HepG2 (cell line): ENCODE data around the gene RSBN1L. TPM values are rescaled to one million over a fixed set of nuclear protein-coding genes. Genes with fewer than 3 reads are reported as not detected.

Experiments used
- CSRNP2 ChIP-seq: sonication (generic); formaldehyde crosslinking; conservative IDR thresholded peaks from 2 replicates; pipeline ENCODE4 v1.8.0; 2022; ENCODE audit warnings: low read depth, missing genetic modification reagents
- IRX3 ChIP-seq: sonication (generic); formaldehyde crosslinking; IDR thresholded peaks from 2 replicates; pipeline ENCODE4 v1.8.1; 2023; ENCODE audit warnings: mild to moderate bottlenecking, low read depth, missing genetic modification reagents, borderline replicate concordance
- PHF21A ChIP-seq: sonication (generic); formaldehyde crosslinking; IDR thresholded peaks from 2 replicates; pipeline ENCODE4 v1.5.0; 2020; ENCODE audit warnings: mild to moderate bottlenecking, missing genetic modification reagents
- RBM39 ChIP-seq: fragments of 200-400 bp; formaldehyde crosslinking; IDR thresholded peaks from one replicate; pipeline ENCODE4 v1.6.1; 2018; ENCODE audit warnings: antibody characterized with exemption, mild to moderate bottlenecking, low read depth, low read length; ENCODE audit not compliant: poor library complexity, severe bottlenecking
- TBX2 ChIP-seq: sonication (generic); formaldehyde crosslinking; IDR thresholded peaks from 2 replicates; pipeline ENCODE4 v1.5.0; 2020; ENCODE audit warnings: missing genetic modification reagents, mild to moderate bottlenecking, borderline replicate concordance
- YY1 ChIP-seq: IDR thresholded peaks from 2 replicates; pipeline ENCODE4 v1.6.1; 2011; ENCODE audit warnings: low read length, low read depth, moderate library complexity, mild to moderate bottlenecking; ENCODE audit not compliant: insufficient read depth, insufficient replicate concordance
- ZBTB25 ChIP-seq: IDR thresholded peaks from 2 replicates; pipeline ENCODE4 v1.6.1; 2018; ENCODE audit warnings: missing genetic modification reagents
- ZBTB8A ChIP-seq: sonication (generic); formaldehyde crosslinking; IDR thresholded peaks from 2 replicates; pipeline ENCODE4 v1.4.0; 2020; ENCODE audit warnings: mild to moderate bottlenecking, low read depth, missing genetic modification reagents, borderline replicate concordance
- ZNF296 ChIP-seq: sonication (generic); formaldehyde crosslinking; conservative IDR thresholded peaks from 2 replicates; pipeline ENCODE4 v1.5.0; 2020; ENCODE audit warnings: mild to moderate bottlenecking, missing genetic modification reagents
- ZNF441 ChIP-seq: sonication (generic); formaldehyde crosslinking; IDR thresholded peaks from 2 replicates; pipeline ENCODE4 v1.7.0; 2021; ENCODE audit warnings: missing genetic modification reagents, borderline replicate concordance
- ZNF563 ChIP-seq: sonication (generic); formaldehyde crosslinking; IDR thresholded peaks from 2 replicates; pipeline ENCODE4 v1.8.0; 2022; ENCODE audit warnings: mild to moderate bottlenecking, moderate library complexity, missing genetic modification reagents
- ZNF567 ChIP-seq: sonication (generic); formaldehyde crosslinking; IDR thresholded peaks from 2 replicates; pipeline ENCODE4 v1.8.1; 2023; ENCODE audit warnings: mild to moderate bottlenecking, missing genetic modification reagents, borderline replicate concordance
- ZNF597 ChIP-seq: sonication (generic); formaldehyde crosslinking; IDR thresholded peaks from 2 replicates; pipeline ENCODE4 v1.5.0; 2020; ENCODE audit warnings: missing genetic modification reagents
- ZNF678 ChIP-seq: sonication (generic); formaldehyde crosslinking; IDR thresholded peaks from 2 replicates; pipeline ENCODE4 v1.4.0; 2020; ENCODE audit warnings: mild to moderate bottlenecking, missing genetic modification reagents
- ZNF724P ChIP-seq: sonication (generic); formaldehyde crosslinking; IDR thresholded peaks from 2 replicates; pipeline ENCODE4 v1.8.0; 2022; ENCODE audit warnings: missing genetic modification reagents, borderline replicate concordance
- ZNF841 ChIP-seq: sonication (generic); formaldehyde crosslinking; IDR thresholded peaks from 2 replicates; pipeline ENCODE4 v1.8.1; 2023; ENCODE audit warnings: missing genetic modification reagents, borderline replicate concordance
- polyA plus RNA-seq, 8 experiments: library from polyadenylated mRNA; depleted of rRNA in 3 of 8; stranded (reverse) in 7 of 8; unstranded in 1 of 8; fragments of >200 nt; fragmentation: Illumina TruSeq in 4 of 8; extraction: Trizol in 4 of 8; gene quantifications; 2 replicates each; pipeline versions ENCODE4 v1.2.1 to v1.2.3, GENCODE V29; 2011 to 2016; ENCODE audit warnings: low read depth in 4 of 8, missing spikeins in 1 of 8, mixed read lengths in 1 of 8; ENCODE audit not compliant: insufficient read depth in 1 of 8
- total RNA-seq, 5 experiments: library from RNA; depleted of rRNA; stranded (reverse); fragments of >200 nt; fragmentation: Illumina TruSeq; extraction: Trizol; gene quantifications; 2 replicates each; pipeline ENCODE4 v1.2.3, GENCODE V29; 2016; ENCODE audit warnings: low read depth in 1 of 5
- TF ChIP-seq, protein P1 (sequence below): sonication (generic); formaldehyde crosslinking; IDR thresholded peaks from 2 replicates; pipeline ENCODE4 v1.4.0; 2020; ENCODE audit warnings: missing genetic modification reagents
- TF ChIP-seq, protein P2 (sequence below): IDR thresholded peaks from 2 replicates; pipeline ENCODE4 v1.6.1; 2018; ENCODE audit warnings: missing genetic modification reagents, mild to moderate bottlenecking, missing compliant biosample characterization

RSBN1L gene
- total and polyA plus RNA-seq, 2 of the 13 experiments (the other 11 are each of a cell fraction or from before 2014, with no cell fraction given) = 7.7 to 21.3 TPM

- TF ChIP-seq TBX2 (CRISPR knock-in tag) (peak; percentile 63), IRX3 (peak; percentile 15; the same call in 1 of the 2 replicates), PHF21A (CRISPR knock-in tag) (no peak), ZNF441 (CRISPR knock-in tag) (no peak; the same call in none of the 2 replicates), ZNF296 (no peak), ZBTB25 (CRISPR knock-in tag) (peak; percentile 24; the same call in 1 of the 2 replicates), YY1 (peak; percentile 43), ZNF678 (CRISPR knock-in tag) (no peak), RBM39 (peak; percentile 93), ZNF567 (no peak), ZNF597 (no peak), CSRNP2 (CRISPR knock-in tag) (no peak), ZNF724P (CRISPR knock-in tag) (no peak), ZNF563 (CRISPR knock-in tag) (no peak; the same call in 1 of the 2 replicates), ZNF841 (CRISPR knock-in tag) (no peak), ZBTB8A (no peak)
- TF ChIP-seq, protein P1, sequence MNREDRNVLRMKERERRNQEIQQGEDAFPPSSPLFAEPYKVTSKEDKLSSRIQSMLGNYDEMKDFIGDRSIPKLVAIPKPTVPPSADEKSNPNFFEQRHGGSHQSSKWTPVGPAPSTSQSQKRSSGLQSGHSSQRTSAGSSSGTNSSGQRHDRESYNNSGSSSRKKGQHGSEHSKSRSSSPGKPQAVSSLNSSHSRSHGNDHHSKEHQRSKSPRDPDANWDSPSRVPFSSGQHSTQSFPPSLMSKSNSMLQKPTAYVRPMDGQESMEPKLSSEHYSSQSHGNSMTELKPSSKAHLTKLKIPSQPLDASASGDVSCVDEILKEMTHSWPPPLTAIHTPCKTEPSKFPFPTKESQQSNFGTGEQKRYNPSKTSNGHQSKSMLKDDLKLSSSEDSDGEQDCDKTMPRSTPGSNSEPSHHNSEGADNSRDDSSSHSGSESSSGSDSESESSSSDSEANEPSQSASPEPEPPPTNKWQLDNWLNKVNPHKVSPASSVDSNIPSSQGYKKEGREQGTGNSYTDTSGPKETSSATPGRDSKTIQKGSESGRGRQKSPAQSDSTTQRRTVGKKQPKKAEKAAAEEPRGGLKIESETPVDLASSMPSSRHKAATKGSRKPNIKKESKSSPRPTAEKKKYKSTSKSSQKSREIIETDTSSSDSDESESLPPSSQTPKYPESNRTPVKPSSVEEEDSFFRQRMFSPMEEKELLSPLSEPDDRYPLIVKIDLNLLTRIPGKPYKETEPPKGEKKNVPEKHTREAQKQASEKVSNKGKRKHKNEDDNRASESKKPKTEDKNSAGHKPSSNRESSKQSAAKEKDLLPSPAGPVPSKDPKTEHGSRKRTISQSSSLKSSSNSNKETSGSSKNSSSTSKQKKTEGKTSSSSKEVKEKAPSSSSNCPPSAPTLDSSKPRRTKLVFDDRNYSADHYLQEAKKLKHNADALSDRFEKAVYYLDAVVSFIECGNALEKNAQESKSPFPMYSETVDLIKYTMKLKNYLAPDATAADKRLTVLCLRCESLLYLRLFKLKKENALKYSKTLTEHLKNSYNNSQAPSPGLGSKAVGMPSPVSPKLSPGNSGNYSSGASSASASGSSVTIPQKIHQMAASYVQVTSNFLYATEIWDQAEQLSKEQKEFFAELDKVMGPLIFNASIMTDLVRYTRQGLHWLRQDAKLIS (CRISPR knock-in tag) = 0 out of 2 replicates have a peak, but pooled peaks have one; percentile 42
- TF ChIP-seq, protein P2, sequence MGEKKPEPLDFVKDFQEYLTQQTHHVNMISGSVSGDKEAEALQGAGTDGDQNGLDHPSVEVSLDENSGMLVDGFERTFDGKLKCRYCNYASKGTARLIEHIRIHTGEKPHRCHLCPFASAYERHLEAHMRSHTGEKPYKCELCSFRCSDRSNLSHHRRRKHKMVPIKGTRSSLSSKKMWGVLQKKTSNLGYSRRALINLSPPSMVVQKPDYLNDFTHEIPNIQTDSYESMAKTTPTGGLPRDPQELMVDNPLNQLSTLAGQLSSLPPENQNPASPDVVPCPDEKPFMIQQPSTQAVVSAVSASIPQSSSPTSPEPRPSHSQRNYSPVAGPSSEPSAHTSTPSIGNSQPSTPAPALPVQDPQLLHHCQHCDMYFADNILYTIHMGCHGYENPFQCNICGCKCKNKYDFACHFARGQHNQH = peak; percentile 72
Measured at GRCh38 chr7:77798394-77799077, 102.3 kb downstream of the RSBN1L start, which contains the start of the genes PHTF2 and TMEM60 (continued).
